ENCODE results near the gene ELAVL2. TPM values are rescaled to one million over a fixed set of nuclear protein-coding genes. Genes with fewer than 3 reads are reported as not detected.

The ELAVL2 gene
- total and polyA plus RNA-seq, 9 of the 15 experiments (the other 6 are each of a cell fraction or from before 2014, with no cell fraction given) = not detected

- no peak for TF ChIP-seq CHD1 (IDR thresholded peaks at IDR 0.05; ENCODE audit: low read length)
- TF ChIP-seq ZNF232 (CRISPR knock-in tag; IDR thresholded peaks at IDR 0.05) = no peak
- no peak for TF ChIP-seq ZKSCAN3 (CRISPR knock-in tag; IDR thresholded peaks at IDR 0.05)
- TF ChIP-seq, protein P1, sequence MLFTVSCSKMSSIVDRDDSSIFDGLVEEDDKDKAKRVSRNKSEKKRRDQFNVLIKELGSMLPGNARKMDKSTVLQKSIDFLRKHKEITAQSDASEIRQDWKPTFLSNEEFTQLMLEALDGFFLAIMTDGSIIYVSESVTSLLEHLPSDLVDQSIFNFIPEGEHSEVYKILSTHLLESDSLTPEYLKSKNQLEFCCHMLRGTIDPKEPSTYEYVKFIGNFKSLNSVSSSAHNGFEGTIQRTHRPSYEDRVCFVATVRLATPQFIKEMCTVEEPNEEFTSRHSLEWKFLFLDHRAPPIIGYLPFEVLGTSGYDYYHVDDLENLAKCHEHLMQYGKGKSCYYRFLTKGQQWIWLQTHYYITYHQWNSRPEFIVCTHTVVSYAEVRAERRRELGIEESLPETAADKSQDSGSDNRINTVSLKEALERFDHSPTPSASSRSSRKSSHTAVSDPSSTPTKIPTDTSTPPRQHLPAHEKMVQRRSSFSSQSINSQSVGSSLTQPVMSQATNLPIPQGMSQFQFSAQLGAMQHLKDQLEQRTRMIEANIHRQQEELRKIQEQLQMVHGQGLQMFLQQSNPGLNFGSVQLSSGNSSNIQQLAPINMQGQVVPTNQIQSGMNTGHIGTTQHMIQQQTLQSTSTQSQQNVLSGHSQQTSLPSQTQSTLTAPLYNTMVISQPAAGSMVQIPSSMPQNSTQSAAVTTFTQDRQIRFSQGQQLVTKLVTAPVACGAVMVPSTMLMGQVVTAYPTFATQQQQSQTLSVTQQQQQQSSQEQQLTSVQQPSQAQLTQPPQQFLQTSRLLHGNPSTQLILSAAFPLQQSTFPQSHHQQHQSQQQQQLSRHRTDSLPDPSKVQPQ (CRISPR knock-in tag; IDR thresholded peaks at IDR 0.05; ENCODE audit: borderline replicate concordance) = no peak
Measured at GRCh38 chr9:23663125-23663524, 162.9 kb downstream of the ELAVL2 start (continued).

DNA sequence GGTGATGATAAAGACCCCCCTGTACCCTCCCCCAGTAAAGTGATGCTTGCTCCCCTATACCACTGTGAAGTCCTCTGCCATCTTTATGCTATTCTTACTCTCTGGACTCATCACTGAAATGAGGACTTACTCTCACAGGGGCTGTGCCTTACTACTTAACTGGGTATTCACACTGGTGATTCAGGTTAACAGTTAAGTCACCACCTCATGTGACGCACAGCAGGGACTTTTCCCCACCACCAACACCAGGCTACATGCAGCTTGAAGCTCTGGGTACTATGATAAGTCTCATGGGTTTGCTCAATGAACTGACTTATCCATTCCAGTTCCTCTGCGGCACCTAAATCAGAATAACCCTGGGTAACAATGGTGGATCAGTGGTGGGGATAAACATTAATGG lies 163.7 kb downstream of the ELAVL2 start:
- H3K9me1 ChIP-seq (ENCODE audit: control insufficient read depth, insufficient read depth, low read length) = no peaks in the 10 kb centered on the region
- FAIRE-seq = no peak
- BruUV-seq (replicated peaks) = no TSS peak
- no peak for TF ChIP-seq SIN3A (IDR thresholded peaks at IDR 0.05; ENCODE audit: borderline replicate concordance in 2 of 2, control insufficient read depth in 1 of 2, low read depth in 2 of 2, low read length in 2 of 2)
- TF ChIP-seq DNMT1 (IDR thresholded peaks at IDR 0.05) = no peak
- TF ChIP-seq ZC3H8 (IDR thresholded peaks at IDR 0.05) = no peak
- no peak for TF ChIP-seq MEF2D (tag; conservative IDR thresholded peaks at IDR 0.05; ENCODE audit: low read depth)
- no peak for TF ChIP-seq ARID3B (CRISPR knock-in tag; IDR thresholded peaks at IDR 0.05; ENCODE audit: borderline replicate concordance)
- TF ChIP-seq ZNF124 (CRISPR knock-in tag; IDR thresholded peaks at IDR 0.05) = no peak
- no peak for TF ChIP-seq CHD2 (IDR thresholded peaks at IDR 0.05; ENCODE audit: low read depth, low read length)
- TF ChIP-seq JUN (IDR thresholded peaks at IDR 0.05; ENCODE audit: borderline replicate concordance, low read depth, low read length) = no peak
- TF ChIP-seq JUN (CRISPR knock-in tag; IDR thresholded peaks at IDR 0.05; ENCODE audit: borderline replicate concordance) = no peak
- TF ChIP-seq CHD1 (IDR thresholded peaks at IDR 0.05; ENCODE audit: low read length) = no peak
- no peak for TF ChIP-seq CEBPG (CRISPR knock-in tag; IDR thresholded peaks at IDR 0.05)
- TF ChIP-seq CEBPG (tag; conservative IDR thresholded peaks at IDR 0.05 in 1 of 2, IDR thresholded peaks at IDR 0.05 in 1 of 2) = no peak
- TF ChIP-seq POLR3G (IDR thresholded peaks at IDR 0.05; ENCODE audit: extremely low read depth, insufficient read length, insufficient replicate concordance) = no peak
- TF ChIP-seq ZNF3 (CRISPR knock-in tag; IDR thresholded peaks at IDR 0.05) = no peak
- TF ChIP-seq NONO (IDR thresholded peaks at IDR 0.05; ENCODE audit: low read depth in 2 of 2, low read length in 1 of 2) = no peak

More for the DNA sequence above, 163.7 kb downstream of the ELAVL2 start:
- no peak overlapping the region for H2AFZ ChIP-seq (ENCODE audit: low read depth, low read length)
- H3K4me3 ChIP-seq = no peak overlapping the region
- H3K27me3 ChIP-seq (ENCODE audit: control insufficient read depth in 2 of 2, insufficient read depth in 2 of 2, low read length in 2 of 2) = no peaks in the 10 kb centered on the region
- no peaks in the 10 kb centered on the region for H4K20me1 ChIP-seq (replicated peaks; ENCODE audit: control insufficient read depth, insufficient read depth, low read length)
- CTCF ChIA-PET (ENCODE audit: low intra/inter-chr PET ratio) = no interaction called here
- H3K9me3 ChIP-seq (replicated peaks; ENCODE audit: control insufficient read depth, insufficient read depth, low read depth, low read length) = no peaks in the 10 kb centered on the region
- in situ Hi-C loops (cut with MboI) = no loop called here
- no peak overlapping the region for H3K9ac ChIP-seq (ENCODE audit: insufficient read depth in 1 of 2, low read depth in 2 of 2, low read length in 2 of 2)
- WGBS (ENCODE audit: insufficient coverage, low coverage, missing lambda C conversion rate) = no CpG with 5 or more reads among the region's 2 CpGs
- POLR2A ChIA-PET = no interaction called here
- H3K4me2 ChIP-seq (ENCODE audit: insufficient read depth, low read length) = no peak overlapping the region
- DNase-seq (ENCODE audit: extremely low read depth in 1 of 4, low spot score in 3 of 4) (no peak), ATAC-seq (no peak)
- no peak overlapping the region for H3K27ac ChIP-seq (ENCODE audit: extremely low read depth, low read depth, low read length)
- no peaks in the 10 kb centered on the region for H3K79me2 ChIP-seq (ENCODE audit: control insufficient read depth, insufficient read depth, low read length)
- intact Hi-C loops (cut with micrococcal nuclease) = no loop called here
- no peaks in the 10 kb centered on the region for H3K4me1 ChIP-seq (replicated peaks in 1 of 2; ENCODE audit: control insufficient read depth in 2 of 2, insufficient read depth in 2 of 2, low read length in 2 of 2)
- no peaks in the 10 kb centered on the region for H3K36me3 ChIP-seq (ENCODE audit: control insufficient read depth, insufficient read depth, low read length)
